Retinal pigment epithelial cell (primary cell): Measurements from ENCODE around the gene C1GALT1C1L.

Experiments
- DNase-seq: peaks from one replicate; pipeline ENCODE4 v3.0.0-alpha.2; 2010; ENCODE audit warnings: low read depth
- H3K4me3 ChIP-seq: 2 replicates; pipeline ENCODE4 v1.5.1; 2011; ENCODE audit warnings: mild to moderate bottlenecking, low read length, control low read depth, moderate library complexity
- TF ChIP-seq, protein P1 (sequence below): conservative IDR thresholded peaks from 2 replicates; pipeline ENCODE4 v1.5.1; 2011; ENCODE audit warnings: low read depth, low read length, control low read depth, inconsistent platforms

C1GALT1C1L gene

DNA sequence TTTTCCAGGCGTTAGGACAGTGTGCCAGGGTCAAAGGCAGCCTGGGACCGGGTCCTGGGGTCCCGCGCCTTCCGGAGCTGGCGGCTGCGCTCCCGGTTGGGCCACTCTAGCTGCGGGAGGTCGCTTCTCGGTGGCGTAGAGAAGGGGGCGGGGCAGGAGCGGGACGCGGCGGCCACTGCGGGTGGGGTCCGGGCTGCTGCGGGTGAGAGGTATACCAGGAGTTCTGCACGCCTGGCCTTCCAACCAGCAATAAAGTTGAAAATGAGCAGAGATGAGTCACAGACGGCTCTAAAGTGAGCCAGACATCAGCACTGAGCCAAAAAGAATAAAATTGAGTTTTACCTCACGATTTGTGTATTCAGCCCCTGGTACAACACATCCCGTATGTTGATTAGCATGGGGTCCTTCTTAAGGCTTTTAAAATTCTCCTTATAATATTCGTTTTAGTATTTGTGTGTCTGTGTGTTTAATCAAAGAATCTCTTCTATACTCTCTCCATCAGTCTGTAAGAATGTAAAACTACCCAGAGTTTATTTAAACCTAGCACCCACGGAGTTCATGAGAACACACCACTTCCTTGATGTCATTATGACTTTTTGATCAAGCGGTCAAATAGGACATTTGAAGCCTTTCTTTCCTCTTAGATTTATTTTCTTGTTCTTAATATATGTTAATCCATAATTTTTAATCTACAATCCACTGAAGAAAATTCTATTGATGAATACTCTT, at the start of gene C1GALT1C1L:
C1GALT1C1L (minus strand) TSS at position 108 of the 729 bp plus-strand sequence; CDS start at position 1, 107 bp downstream.
- TF ChIP-seq, protein P1, sequence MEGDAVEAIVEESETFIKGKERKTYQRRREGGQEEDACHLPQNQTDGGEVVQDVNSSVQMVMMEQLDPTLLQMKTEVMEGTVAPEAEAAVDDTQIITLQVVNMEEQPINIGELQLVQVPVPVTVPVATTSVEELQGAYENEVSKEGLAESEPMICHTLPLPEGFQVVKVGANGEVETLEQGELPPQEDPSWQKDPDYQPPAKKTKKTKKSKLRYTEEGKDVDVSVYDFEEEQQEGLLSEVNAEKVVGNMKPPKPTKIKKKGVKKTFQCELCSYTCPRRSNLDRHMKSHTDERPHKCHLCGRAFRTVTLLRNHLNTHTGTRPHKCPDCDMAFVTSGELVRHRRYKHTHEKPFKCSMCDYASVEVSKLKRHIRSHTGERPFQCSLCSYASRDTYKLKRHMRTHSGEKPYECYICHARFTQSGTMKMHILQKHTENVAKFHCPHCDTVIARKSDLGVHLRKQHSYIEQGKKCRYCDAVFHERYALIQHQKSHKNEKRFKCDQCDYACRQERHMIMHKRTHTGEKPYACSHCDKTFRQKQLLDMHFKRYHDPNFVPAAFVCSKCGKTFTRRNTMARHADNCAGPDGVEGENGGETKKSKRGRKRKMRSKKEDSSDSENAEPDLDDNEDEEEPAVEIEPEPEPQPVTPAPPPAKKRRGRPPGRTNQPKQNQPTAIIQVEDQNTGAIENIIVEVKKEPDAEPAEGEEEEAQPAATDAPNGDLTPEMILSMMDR = no peak
- DNase-seq = peak; percentile 10
- peak within 1 kb of the TSS; percentile 54 for H3K4me3 ChIP-seq

DNA sequence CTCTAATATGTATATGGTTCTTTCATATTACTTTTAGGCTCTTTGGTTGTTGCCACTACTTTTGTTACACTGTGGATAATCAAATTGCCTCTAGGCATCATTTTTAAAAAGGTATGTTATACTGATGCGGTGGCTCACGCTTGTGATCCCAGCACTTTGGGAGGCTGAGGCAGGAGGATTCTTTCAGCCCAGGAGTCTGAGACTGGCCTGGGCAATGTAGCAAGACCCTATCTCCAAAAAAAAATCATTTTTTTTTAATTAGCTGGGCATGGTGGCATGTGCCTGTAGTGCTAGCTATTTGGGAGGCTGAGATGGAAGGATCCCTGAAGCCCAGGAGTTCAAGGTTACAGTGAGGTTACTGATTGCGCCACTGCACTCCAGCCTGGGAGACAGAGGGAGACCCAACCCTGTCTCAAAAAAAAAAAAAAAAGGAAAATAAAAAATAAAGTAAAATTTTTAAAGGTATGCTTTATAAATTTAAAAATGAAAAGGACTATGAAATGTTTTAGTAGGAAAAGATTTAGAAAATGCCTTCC, 49.5 kb upstream of the C1GALT1C1L start:
- H3K4me3 ChIP-seq = no peak overlapping the region
- DNase-seq = no peak
- TF ChIP-seq, protein P1 = no peak

DNA sequence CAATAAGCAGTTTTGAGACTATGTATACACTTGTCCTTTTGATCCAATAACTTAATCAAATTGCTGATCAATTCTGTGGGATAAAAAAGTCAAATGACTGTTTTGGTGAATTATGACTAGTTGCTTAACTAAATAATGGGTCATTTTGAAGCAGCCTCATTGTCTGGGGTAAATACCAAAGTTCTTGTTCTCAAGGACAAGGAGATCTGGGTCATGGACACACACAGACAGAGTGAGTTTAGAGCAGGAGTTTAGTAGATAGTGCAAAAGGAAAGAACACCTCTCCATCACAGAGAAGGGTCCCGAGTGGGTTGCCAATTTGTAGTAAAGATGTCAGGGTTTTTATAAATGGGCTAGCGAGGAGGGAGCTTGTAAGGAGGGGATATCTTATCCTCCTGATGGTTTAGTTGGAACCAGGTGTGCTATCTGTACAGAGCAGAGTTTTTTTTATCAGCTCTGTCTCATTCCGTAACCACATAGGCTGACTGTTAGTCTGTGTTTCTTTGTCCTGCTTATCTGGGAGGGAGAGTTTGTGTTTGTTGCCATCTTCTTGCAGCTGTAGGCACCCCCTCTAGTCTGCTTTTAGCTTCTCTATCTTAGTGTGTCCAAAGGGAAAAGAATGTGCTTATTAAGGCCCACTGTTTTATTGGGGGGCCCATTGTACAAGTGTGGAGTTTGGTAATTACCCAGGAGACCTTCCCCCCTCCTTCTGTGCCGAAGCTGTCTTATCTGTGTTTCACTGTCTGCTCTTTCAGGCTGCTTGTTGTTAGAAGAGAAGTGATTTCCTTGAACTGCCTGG, 48.7 kb upstream of the C1GALT1C1L start:
- H3K4me3 ChIP-seq = no peak overlapping the region
- no peak for DNase-seq
- TF ChIP-seq, protein P1 = no peak

DNA sequence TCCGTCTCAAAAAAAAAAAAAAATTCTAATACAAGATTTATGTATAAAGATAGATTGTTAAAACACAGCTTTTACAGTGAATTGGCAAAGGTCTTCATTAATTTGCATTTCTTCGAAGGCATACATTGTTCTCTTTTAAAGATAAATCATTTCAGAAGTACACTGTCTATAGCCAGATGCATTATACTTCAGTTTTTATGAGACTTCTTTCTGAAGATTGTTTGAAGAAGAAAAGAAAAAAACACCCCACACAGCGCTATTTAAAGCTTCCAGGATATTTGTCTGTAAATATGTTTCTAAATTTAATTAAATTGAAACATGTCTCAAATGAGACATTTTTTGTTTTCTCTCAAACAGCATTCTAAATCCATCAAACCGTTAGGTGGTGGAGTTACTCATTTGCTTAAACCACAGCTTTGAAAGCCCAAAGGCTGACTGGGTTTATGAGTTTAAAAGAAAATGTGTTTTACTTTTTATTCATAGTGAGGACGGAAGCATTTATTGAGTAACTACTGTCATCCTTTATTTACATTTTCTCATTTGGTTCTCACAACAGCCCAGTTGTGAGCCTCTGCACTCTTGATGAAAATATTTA, 42.4 kb upstream of the C1GALT1C1L start:
- H3K4me3 ChIP-seq = no peak overlapping the region
- DNase-seq = no peak
- TF ChIP-seq, protein P1 = no peak

DNA sequence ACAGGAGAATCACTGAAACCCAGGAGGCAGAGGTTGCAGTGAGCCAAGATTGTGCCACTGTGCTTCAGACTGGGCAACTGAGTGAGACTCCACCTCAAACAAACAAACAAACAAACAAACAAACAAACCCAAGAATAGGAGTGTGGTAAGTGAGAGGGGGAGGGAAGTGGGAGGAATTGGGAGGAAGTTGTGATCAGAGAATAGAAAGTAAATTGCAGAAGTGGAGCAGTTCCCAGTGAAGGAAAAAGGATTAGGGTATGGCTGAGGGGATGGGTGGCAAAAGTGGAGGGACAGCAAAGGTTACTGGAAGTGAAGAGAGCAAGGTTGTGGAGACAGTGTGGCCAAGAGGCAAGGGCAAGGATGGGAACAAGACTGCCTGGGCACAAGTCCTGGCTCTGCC, 41.1 kb upstream of the C1GALT1C1L start:
- TF ChIP-seq, protein P1 = no peak
- H3K4me3 ChIP-seq = no peak overlapping the region
- DNase-seq = no peak

DNA sequence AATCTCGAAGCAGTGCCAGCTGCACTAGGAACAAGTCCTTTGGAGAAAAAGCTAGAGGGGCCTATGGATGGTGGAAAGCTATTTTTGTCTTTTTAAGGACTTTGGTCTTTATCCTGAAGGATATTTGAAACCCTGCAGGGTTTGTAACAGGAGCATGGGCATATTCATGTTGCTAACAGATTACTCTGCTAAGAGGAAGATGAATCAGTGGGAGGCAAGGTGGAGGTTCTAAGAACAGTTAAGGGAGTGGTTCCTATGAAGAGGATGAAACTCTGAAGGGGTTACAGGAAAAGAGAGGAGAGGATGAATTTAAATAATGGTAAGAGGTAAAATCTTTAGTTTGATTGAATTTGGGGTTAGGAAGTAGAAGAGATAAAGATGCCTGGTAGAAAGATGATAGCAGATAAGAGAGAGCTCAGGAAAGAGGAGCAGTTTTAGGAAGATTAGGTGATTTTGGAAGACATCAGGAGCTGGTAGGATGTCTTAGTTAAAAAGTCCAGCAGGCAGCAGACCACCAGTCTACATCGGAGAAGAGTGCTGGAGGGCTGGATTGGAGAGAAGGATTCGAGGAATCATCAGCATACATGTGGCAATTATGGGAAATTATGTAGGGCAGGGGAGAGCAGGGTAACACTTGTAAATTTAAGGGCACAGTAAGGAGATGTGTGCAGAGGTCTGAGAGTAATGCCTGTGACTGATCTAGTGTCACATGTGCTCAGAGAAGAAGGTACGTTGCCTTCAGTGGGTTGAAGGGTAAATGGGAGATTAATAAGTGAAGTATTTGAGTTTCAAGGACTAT, 39.3 kb upstream of the C1GALT1C1L start:
- H3K4me3 ChIP-seq = no peak overlapping the region
- TF ChIP-seq, protein P1 = no peak
- DNase-seq = no peak
